Measurements from ENCODE around the gene DCC. TPM values are rescaled to one million over a fixed set of nuclear protein-coding genes. Genes with fewer than 3 reads are reported as not detected.

Gene DCC
- polyA plus RNA-seq, 1 donor (not counting 4 experiments of a cell fraction or from before 2014, with no cell fraction given): not detected

DNA sequence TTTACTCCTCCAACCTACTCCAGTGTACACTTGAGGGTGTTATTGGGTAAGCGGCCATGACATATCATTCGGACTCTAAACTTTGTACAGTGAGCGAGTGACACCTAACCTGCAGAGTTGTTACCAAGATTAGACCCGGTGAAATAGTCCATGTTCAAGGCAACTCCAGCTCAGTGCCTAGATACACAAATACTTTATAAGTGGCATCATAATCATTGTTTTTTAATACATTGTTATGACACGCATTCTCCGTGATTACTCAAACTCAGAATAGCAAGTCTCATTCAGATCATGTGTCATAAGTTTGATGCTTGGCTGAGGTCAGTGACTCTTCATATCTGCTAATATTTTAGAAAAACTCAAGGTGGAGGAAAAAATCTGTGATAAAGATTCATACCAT is 597.8 kb downstream of the DCC start:
- Histone ChIP-seq H3K9me1 (ENCODE audit: control insufficient read depth, extremely low read depth, insufficient read depth, low read length) (no peaks in the 10 kb centered on the region), H3K9me3 (ENCODE audit: control insufficient read depth, low read depth, low read length) (no peaks in the 10 kb centered on the region), H4K20me1 (ENCODE audit: control insufficient read depth, extremely low read depth, insufficient read depth, low read length) (no peaks in the 10 kb centered on the region), H3K79me2 (ENCODE audit: control insufficient read depth, insufficient read depth, low read length) (no peaks in the 10 kb centered on the region), H3K9ac (ENCODE audit: control insufficient read depth, extremely low read depth, insufficient read depth, low read length) (no peak overlapping the region), H3K4me1 (ENCODE audit: control insufficient read depth, extremely low read depth, insufficient read depth, low read length) (no peaks in the 10 kb centered on the region), H3K4me2 (ENCODE audit: control insufficient read depth, extremely low read depth, insufficient read depth, low read depth, low read length) (no peak overlapping the region), H3K27me3 (ENCODE audit: control insufficient read depth, extremely low read depth, insufficient read depth, low read length) (no peaks in the 10 kb centered on the region), H2AFZ (ENCODE audit: control insufficient read depth, low read length) (no peak overlapping the region), H3K4me3 (ENCODE audit: control insufficient read depth in 2 of 3, extremely low read depth in 1 of 3, insufficient read depth in 2 of 3, low read depth in 1 of 3, low read length in 3 of 3) (no peak overlapping the region), H3K27ac (ENCODE audit: control insufficient read depth, insufficient read depth, low read length) (no peak overlapping the region), H3K36me3 (ENCODE audit: control insufficient read depth in 2 of 2, extremely low read depth in 1 of 2, insufficient read depth in 2 of 2, low read length in 2 of 2) (no peaks in the 10 kb centered on the region)
- DNase-seq (ENCODE audit: low read depth, low spot score): no peak
- FAIRE-seq: no peak
- dilution Hi-C loops (cut with MboI; ENCODE audit: extremely low pct_ligation_motif_present, low sequenced_read_pairs): no loop called here
- TF ChIP-seq, protein P1, sequence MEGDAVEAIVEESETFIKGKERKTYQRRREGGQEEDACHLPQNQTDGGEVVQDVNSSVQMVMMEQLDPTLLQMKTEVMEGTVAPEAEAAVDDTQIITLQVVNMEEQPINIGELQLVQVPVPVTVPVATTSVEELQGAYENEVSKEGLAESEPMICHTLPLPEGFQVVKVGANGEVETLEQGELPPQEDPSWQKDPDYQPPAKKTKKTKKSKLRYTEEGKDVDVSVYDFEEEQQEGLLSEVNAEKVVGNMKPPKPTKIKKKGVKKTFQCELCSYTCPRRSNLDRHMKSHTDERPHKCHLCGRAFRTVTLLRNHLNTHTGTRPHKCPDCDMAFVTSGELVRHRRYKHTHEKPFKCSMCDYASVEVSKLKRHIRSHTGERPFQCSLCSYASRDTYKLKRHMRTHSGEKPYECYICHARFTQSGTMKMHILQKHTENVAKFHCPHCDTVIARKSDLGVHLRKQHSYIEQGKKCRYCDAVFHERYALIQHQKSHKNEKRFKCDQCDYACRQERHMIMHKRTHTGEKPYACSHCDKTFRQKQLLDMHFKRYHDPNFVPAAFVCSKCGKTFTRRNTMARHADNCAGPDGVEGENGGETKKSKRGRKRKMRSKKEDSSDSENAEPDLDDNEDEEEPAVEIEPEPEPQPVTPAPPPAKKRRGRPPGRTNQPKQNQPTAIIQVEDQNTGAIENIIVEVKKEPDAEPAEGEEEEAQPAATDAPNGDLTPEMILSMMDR (optimal IDR thresholded peaks at IDR 0.05 in 1 of 3, IDR thresholded peaks at IDR 0.05 in 1 of 3, conservative IDR thresholded peaks at IDR 0.05 in 1 of 3; ENCODE audit: extremely low read depth in 1 of 3, insufficient read depth in 2 of 3, low read length in 3 of 3): no peak
- TF ChIP-seq EZH2 (IDR thresholded peaks at IDR 0.05; ENCODE audit: low read length): no peak

DNA sequence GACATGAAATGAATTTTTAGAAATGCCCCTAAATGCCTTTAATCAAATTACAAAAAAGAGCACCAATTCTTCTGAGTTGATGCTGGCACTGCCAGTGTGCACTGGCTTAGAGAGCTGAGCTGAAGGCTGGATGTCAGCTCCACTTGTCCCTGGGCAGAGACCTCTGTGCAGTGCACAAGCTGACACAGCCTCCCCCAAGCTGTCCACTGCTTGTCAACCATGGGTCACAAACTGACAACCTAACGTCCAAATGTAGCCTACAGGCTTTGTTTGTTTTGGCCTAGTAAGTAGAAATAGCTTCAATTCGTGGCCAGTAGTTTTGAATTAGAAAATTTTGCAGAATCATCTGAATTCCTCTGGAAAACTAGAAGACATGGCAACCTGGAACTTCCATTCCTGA is 605.6 kb downstream of the DCC start:
- no peak overlapping the region for H3K27ac ChIP-seq (ENCODE audit: control insufficient read depth, insufficient read depth, low read length)
- no peak for FAIRE-seq

More for the DNA sequence above, 605.6 kb downstream of the DCC start:
- DNase-seq (ENCODE audit: low read depth, low spot score): no peak
- H4K20me1 ChIP-seq (ENCODE audit: control insufficient read depth, extremely low read depth, insufficient read depth, low read length): no peaks in the 10 kb centered on the region
- dilution Hi-C loops (cut with MboI; ENCODE audit: extremely low pct_ligation_motif_present, low sequenced_read_pairs): no loop called here
- TF ChIP-seq, protein P1 (optimal IDR thresholded peaks at IDR 0.05 in 1 of 3, IDR thresholded peaks at IDR 0.05 in 1 of 3, conservative IDR thresholded peaks at IDR 0.05 in 1 of 3; ENCODE audit: extremely low read depth in 1 of 3, insufficient read depth in 2 of 3, low read length in 3 of 3): no peak
- no peak for TF ChIP-seq EZH2 (IDR thresholded peaks at IDR 0.05; ENCODE audit: low read length)
- no peak overlapping the region for H3K4me2 ChIP-seq (ENCODE audit: control insufficient read depth, extremely low read depth, insufficient read depth, low read depth, low read length)
- no peaks in the 10 kb centered on the region for H3K79me2 ChIP-seq (ENCODE audit: control insufficient read depth, insufficient read depth, low read length)
- H3K27me3 ChIP-seq (ENCODE audit: control insufficient read depth, extremely low read depth, insufficient read depth, low read length): no peaks in the 10 kb centered on the region
- H3K4me3 ChIP-seq (ENCODE audit: control insufficient read depth in 2 of 3, extremely low read depth in 1 of 3, insufficient read depth in 2 of 3, low read depth in 1 of 3, low read length in 3 of 3): no peak overlapping the region
- H3K9me1 ChIP-seq (ENCODE audit: control insufficient read depth, extremely low read depth, insufficient read depth, low read length): no peaks in the 10 kb centered on the region
- H3K4me1 ChIP-seq (ENCODE audit: control insufficient read depth, extremely low read depth, insufficient read depth, low read length): no peaks in the 10 kb centered on the region
- H2AFZ ChIP-seq (ENCODE audit: control insufficient read depth, low read length): no peak overlapping the region
- H3K9ac ChIP-seq (ENCODE audit: control insufficient read depth, extremely low read depth, insufficient read depth, low read length): no peak overlapping the region
- H3K9me3 ChIP-seq (ENCODE audit: control insufficient read depth, low read depth, low read length): no peaks in the 10 kb centered on the region
- H3K36me3 ChIP-seq (ENCODE audit: control insufficient read depth in 2 of 2, extremely low read depth in 1 of 2, insufficient read depth in 2 of 2, low read length in 2 of 2): no peaks in the 10 kb centered on the region

Measured in keratinocyte (primary cell).